Measurements from ENCODE around the gene EID2B. TPM values are rescaled to one million over a fixed set of nuclear protein-coding genes. Genes with fewer than 3 reads are reported as not detected.
A peak's percentile ranks its signal among the peaks of the same experiment; 100 is the strongest.

Gene EID2B
- total RNA-seq, 2 donors from 2014 or later = 2.3 to 2.4 TPM

- DNase-seq = peak; percentile 97
- intact Hi-C loops (cut with DNase I) = loop anchor here in 1 of 2 donors (10.0 kb wide), 1 partner anchor 55 kb away; the partner anchor contains the start of gene TIMM50
- ATAC-seq = peak; percentile 98 to 99
Measured at GRCh38 chr19:39539518-39540332, 7.1 kb upstream of the EID2B start, which contains the start of gene EID2. EID2 (minus strand) TSS chr19:39540161; CDS start chr19:39540079, 82 bp downstream.

GRCh38 chr19:39539165-39539517, 6.5 kb upstream of the EID2B start:
- no peak for DNase-seq
- intact Hi-C loops (cut with DNase I) = loop anchor here in 1 of 2 donors (10.0 kb wide), 1 partner anchor 54 kb away; the partner anchor contains the start of gene TIMM50

GRCh38 chr19:39533791-39534190, 1.1 kb upstream of the EID2B start:
- DNase-seq (no peak), ATAC-seq (no peak)
- intact Hi-C loops (cut with DNase I) = loop anchor here (2.0 to 10.0 kb wide), 3 partner anchors 49 to 91 kb away; partner anchors contain the start of gene TIMM50 (in 1 of the 2)

More at GRCh38 chr19:39539165-39539517, 6.5 kb upstream of the EID2B start:
- no peak for ATAC-seq

- DNase-seq (no peak), ATAC-seq (peak in 1 of 2 donors; percentile 13)
- intact Hi-C loops (cut with DNase I) = loop anchor here (2.0 to 10.0 kb wide), 3 partner anchors 48 to 91 kb away; partner anchors contain the start of gene TIMM50 (in 1 of the 2)
Measured at GRCh38 chr19:39533003-39533512, 406 bp upstream of the EID2B start.

GRCh38 chr19:39531834-39532232, 819 bp downstream of the EID2B start:
- ATAC-seq = no peak

GRCh38 chr19:39525205-39525604, 7.4 kb downstream of the EID2B start:
- DNase-seq = no peak
- ATAC-seq = no peak
- intact Hi-C loops (cut with DNase I) = no loop called here

More at GRCh38 chr19:39531834-39532232, 819 bp downstream of the EID2B start:
- DNase-seq = no peak
- intact Hi-C loops (cut with DNase I) = loop anchor here (2.0 to 10.0 kb wide), 3 partner anchors 47 to 90 kb away; partner anchors contain the start of gene TIMM50 (in 1 of the 2)

- intact Hi-C loops (cut with DNase I) = no loop called here
- DNase-seq = no peak
- ATAC-seq = no peak
Measured at GRCh38 chr19:39524495-39524894, 8.2 kb downstream of the EID2B start.

- DNase-seq = no peak
- no peak for ATAC-seq
Measured at GRCh38 chr19:39520541-39521484, 11.8 kb downstream of the EID2B start.

GRCh38 chr19:39518975-39519374, 13.7 kb downstream of the EID2B start:
- DNase-seq (no peak), ATAC-seq (no peak)
- intact Hi-C loops (cut with DNase I) = no loop called here

More at GRCh38 chr19:39520541-39521484, 11.8 kb downstream of the EID2B start:
- intact Hi-C loops (cut with DNase I) = no loop called here

GRCh38 chr19:39518458-39518857, 14.2 kb downstream of the EID2B start:
- no peak for DNase-seq
- ATAC-seq = no peak
- intact Hi-C loops (cut with DNase I) = no loop called here

GRCh38 chr19:39517432-39517831, 15.2 kb downstream of the EID2B start:
- DNase-seq (no peak), ATAC-seq (no peak)
- intact Hi-C loops (cut with DNase I) = no loop called here

GRCh38 chr19:39516270-39516669, 16.4 kb downstream of the EID2B start:
- DNase-seq (no peak), ATAC-seq (no peak)
- intact Hi-C loops (cut with DNase I) = no loop called here

- ATAC-seq = peak; percentile 53
- intact Hi-C loops (cut with DNase I) = no loop called here
- DNase-seq = no peak
Measured at GRCh38 chr19:39515551-39516191, 17.0 kb downstream of the EID2B start.

GRCh38 chr19:39514840-39515550, 17.7 kb downstream of the EID2B start, which contains the start of gene SELENOV:
SELENOV (plus strand) TSS chr19:39515139; CDS start chr19:39515213, 74 bp downstream.
- intact Hi-C loops (cut with DNase I) = no loop called here
- DNase-seq = no peak
- peak; percentile 57 to 66 for ATAC-seq

- ATAC-seq (no peak), DNase-seq (no peak)
- intact Hi-C loops (cut with DNase I) = no loop called here
Measured at GRCh38 chr19:39512988-39513387, 19.7 kb downstream of the EID2B start.

- intact Hi-C loops (cut with DNase I) = no loop called here
- ATAC-seq = no peak
- DNase-seq = no peak
Measured at GRCh38 chr19:39509233-39509632, 23.4 kb downstream of the EID2B start.

- intact Hi-C loops (cut with DNase I) = no loop called here
- DNase-seq (no peak), ATAC-seq (no peak)
Measured at GRCh38 chr19:39508629-39509028, 24.0 kb downstream of the EID2B start.

Measured in left cardiac atrium (tissue), 4 donors.